ENCODE measurements around the gene CLPTM1L. TPM values are rescaled to one million over a fixed set of nuclear protein-coding genes. Genes with fewer than 3 reads are reported as not detected.

CLPTM1L gene
- total RNA-seq, 4 donors from 2014 or later: 92.3 to 132 (median 108) TPM

DNA sequence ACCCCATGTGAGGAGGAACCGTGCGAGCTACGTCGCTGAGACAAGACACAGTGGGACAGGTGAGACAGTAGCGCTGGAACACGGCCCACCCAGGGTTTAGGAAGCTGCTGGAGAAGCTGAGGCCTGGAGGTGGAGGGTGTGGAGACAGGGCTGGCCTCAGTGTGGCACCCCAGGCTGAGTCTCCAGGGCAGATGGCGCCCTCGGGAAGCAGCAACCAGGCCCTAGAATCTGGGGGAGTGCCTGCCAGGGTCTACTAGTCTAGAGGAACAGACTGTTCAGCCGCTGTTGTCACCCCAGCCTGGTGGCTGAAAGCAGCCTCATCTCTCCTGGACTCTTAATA, 45.4 kb downstream of the CLPTM1L start:
- TF ChIP-seq, protein P1, sequence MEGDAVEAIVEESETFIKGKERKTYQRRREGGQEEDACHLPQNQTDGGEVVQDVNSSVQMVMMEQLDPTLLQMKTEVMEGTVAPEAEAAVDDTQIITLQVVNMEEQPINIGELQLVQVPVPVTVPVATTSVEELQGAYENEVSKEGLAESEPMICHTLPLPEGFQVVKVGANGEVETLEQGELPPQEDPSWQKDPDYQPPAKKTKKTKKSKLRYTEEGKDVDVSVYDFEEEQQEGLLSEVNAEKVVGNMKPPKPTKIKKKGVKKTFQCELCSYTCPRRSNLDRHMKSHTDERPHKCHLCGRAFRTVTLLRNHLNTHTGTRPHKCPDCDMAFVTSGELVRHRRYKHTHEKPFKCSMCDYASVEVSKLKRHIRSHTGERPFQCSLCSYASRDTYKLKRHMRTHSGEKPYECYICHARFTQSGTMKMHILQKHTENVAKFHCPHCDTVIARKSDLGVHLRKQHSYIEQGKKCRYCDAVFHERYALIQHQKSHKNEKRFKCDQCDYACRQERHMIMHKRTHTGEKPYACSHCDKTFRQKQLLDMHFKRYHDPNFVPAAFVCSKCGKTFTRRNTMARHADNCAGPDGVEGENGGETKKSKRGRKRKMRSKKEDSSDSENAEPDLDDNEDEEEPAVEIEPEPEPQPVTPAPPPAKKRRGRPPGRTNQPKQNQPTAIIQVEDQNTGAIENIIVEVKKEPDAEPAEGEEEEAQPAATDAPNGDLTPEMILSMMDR (IDR thresholded peaks at IDR 0.05; ENCODE audit: low read depth): no peak

DNA sequence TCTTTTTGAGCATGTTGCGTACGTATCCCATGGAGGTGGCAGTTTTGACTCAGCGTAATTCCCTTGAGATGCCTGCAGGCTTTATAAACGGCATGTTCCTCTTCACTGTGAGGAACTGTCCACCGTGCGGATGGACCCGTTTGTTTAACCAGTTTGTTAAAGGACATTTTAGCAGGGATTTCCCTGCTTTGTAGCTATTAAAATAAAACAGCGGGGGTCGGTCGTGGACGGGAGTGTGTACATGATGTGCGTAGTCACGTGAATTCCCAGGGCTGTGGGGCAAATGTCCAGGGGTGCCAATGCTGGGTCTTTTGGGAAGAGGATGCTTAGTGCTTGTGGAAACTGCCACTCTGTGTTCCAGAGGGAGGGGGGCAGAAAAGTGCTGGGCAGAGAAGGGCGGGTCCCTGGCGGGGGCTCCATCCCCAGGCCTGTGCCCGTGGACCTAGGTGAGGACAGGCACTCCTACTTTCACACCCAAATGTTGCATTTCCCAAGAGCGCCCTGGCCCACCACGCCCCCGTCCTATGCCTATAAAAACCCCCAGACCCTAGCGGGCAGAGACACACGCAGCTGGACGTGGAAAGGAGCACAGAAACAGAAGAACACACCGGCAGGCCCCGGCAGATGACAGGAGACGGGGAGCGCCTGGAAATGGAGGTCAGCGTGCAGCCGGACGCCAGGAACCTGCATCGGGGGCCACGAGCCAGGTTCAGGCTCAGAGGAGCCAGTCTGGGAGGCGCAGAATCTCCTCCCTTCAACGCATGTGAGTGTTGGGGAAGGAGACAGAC, 46.0 kb downstream of the CLPTM1L start:
- TF ChIP-seq, protein P1 (IDR thresholded peaks at IDR 0.05; ENCODE audit: low read depth): no peak

- TF ChIP-seq, protein P1 (IDR thresholded peaks at IDR 0.05; ENCODE audit: low read depth): no peak
Measured at GRCh38 chr5:1298067-1298551, 46.8 kb downstream of the CLPTM1L start.

- TF ChIP-seq, protein P1 (IDR thresholded peaks at IDR 0.05; ENCODE audit: low read depth): no peak
Measured at GRCh38 chr5:1297243-1297642, 47.7 kb downstream of the CLPTM1L start.

- TF ChIP-seq, protein P1 (IDR thresholded peaks at IDR 0.05; ENCODE audit: low read depth): no peak
Measured at GRCh38 chr5:1295650-1296037, 49.3 kb downstream of the CLPTM1L start.

DNA sequence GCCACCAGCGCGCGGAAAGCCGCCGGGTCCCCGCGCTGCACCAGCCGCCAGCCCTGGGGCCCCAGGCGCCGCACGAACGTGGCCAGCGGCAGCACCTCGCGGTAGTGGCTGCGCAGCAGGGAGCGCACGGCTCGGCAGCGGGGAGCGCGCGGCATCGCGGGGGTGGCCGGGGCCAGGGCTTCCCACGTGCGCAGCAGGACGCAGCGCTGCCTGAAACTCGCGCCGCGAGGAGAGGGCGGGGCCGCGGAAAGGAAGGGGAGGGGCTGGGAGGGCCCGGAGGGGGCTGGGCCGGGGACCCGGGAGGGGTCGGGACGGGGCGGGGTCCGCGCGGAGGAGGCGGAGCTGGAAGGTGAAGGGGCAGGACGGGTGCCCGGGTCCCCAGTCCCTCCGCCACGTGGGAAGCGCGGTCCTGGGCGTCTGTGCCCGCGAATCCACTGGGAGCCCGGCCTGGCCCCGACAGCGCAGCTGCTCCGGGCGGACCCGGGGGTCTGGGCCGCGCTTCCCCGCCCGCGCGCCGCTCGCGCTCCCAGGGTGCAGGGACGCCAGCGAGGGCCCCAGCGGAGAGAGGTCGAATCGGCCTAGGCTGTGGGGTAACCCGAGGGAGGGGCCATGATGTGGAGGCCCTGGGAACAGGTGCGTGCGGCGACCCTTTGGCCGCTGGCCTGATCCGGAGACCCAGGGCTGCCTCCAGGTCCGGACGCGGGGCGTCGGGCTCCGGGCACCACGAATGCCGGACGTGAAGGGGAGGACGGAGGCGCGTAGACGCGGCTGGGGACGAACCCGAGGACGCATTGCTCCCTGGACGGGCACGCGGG, 49.9 kb downstream of the CLPTM1L start, which contains the start of gene TERT:
Gene TERT, minus strand, starts transcription at position 234 of the 815 bp plus-strand sequence. Its CDS starts 79 bp downstream, at position 155.
- TF ChIP-seq, protein P1 (IDR thresholded peaks at IDR 0.05; ENCODE audit: low read depth): no peak
